GM21423 (cell line): Measurements from ENCODE around the gene PFKFB4.

Experiments used
- ATAC-seq: cut with Tn5 transposase; IDR thresholded peaks from one replicate; pipeline ENCODE4 v1.9.1; 2021; ENCODE audit warnings: mild to moderate bottlenecking, moderate library complexity; ENCODE audit not compliant: unreplicated experiment

PFKFB4 gene

GRCh38 chr3:48468329-48468731 is 88.3 kb downstream of the PFKFB4 start:
- no peak for ATAC-seq
